NCI-H1694 (cell line): ENCODE measurements around the gene MAML3.
A peak's percentile ranks its signal among the peaks of the same experiment; 100 is the strongest.
"Not testable (repeated sequence)": the region's sequence is repeated elsewhere in the genome, so short reads cannot be mapped to it uniquely, and the experiment has no call there.

Source experiments
- DNase-seq: peaks from one replicate; lab custom pipeline; 2025; lab: John Stamatoyannopoulos, UW

The MAML3 gene

DNA sequence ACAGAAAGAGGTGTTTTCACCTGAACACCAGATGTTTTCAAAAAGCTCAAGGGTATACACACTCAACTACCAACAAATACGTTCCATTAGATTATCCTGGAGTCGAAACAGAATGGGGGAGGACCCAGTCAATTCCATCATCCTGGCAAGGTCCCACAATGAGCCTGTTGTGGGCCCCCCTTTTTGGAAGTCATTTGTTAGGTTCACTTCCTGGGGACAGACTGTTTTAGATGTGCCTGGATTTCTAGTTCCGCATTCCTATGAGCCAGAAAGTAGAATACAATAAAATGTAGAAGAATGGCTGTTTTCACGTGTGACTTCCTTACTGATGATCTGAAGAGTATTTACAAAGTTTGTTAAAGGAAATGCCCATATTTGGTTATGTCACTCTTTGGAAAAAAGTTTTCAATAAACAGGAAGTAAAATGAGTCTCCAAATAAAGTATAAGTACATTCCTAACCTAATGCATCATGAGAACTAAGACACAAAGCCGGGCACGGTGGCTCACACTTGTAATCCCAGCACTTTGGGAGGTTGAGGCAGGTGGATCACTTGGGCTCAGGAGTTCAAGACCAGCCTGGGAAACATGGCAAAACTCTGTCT, 192.5 kb downstream of the MAML3 start:
- no peak for DNase-seq

DNA sequence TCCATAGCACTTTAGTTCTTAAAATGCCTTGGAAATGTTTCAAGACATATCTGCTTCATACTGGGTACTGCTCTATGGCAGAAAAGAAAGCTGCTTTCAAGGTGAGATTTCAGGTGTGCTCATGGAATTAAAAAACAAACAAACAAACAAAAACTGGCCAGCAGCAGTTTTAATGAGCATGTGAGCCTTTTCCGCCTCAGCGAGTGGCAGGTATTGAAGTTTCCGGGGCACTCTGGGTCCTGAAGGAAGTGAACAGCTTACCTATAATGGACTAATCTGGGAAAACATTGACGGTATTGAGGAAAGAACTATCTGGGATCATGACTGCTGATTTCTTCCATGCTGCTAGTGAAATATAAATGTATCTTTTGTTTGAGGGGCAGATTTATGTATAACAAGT, 194.6 kb downstream of the MAML3 start:
- no peak for DNase-seq

DNA sequence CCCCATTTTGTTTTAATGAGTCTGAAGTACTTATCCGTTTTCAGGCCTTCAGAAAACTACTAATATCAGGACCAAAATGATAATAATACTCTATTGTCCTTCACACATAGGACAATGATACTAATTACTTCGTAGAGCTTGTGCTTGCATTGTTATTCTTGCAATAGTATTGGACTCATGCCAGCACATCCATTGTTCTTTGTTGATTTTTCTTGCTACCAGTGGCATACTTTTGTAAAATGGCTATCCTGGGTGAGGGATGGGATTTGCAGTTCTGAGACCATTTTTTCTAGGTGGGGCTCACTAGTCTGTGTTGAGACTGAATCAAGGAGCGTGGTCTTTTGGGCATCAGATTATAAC, 195.3 kb downstream of the MAML3 start:
- no peak for DNase-seq

DNA sequence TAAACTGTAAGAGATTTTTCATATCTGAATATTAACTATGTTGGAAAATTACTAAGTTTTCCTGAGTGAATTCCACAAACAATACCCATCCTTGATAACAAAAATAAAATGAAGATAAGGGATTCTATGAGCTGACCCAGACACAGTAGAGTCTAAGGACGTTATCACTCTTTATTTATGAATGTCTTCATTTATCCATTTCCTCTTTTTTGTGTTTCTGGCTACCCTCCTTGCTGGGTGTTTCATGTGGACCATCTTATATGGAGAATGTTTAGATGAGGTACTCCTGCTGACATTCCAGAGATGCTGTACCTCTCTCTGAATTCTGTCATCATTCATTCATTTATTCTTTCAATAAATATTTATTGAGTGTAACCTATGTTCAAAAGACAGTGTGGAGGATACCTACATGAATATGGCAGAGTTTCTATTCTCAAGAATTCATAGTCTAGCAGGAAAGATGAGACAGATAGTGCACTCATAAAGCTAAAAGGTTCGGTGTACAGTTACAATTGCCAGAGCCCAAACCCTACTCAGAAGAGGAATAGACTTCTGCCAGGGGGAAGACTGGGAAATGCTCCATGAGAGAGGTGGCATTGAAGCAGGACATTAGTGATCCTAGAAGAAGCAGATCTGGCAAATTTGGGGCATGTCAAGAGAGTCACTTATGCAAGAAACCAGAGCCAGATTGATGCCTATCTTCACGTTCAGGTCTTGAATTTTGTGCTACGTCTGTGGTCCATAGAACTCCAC, 195.8 kb downstream of the MAML3 start:
- DNase-seq = no peak

DNA sequence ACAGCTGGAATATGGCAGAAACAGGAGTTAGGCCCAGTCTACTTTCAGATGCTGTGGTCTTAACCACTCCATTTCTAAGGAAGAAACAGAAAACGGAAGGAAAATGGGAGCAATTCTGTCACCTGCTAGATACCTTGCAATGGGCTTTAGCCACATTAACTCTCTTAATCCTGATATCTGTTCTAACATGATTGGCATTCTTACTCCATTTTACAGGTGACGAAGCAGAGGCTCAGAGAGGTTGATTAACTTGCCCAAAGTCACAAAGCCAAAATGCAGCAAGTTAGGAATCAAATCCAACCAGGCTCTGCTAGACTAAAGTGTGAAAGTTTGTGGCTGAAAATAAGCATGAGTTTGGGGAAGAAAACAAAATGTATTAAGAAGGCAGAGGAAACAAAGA, 196.9 kb downstream of the MAML3 start:
- DNase-seq = no peak

DNA sequence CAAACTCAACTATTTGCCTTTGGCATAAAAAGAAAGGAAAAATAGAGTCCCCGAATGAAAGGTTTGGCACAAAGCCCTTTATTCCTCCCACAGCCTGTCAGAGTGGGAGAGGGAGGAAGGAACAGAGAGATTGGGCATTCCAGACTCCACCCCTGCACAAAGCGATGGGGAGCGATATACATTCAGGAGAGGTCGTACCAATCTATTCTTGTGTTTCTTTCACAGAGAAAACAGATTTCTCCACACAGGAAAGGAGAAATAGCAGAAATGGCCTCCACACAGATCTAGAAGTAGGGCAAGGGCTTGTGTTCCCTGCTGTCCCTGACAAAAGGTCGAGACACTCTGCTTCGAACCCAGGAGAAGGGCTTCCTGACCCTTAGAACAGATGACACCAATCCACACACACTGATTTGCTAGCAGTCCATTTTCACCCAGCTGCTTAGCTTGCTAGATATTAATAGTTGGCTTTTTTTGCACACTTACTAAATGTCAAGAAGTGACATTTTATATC, 197.4 kb downstream of the MAML3 start:
- no peak for DNase-seq

DNA sequence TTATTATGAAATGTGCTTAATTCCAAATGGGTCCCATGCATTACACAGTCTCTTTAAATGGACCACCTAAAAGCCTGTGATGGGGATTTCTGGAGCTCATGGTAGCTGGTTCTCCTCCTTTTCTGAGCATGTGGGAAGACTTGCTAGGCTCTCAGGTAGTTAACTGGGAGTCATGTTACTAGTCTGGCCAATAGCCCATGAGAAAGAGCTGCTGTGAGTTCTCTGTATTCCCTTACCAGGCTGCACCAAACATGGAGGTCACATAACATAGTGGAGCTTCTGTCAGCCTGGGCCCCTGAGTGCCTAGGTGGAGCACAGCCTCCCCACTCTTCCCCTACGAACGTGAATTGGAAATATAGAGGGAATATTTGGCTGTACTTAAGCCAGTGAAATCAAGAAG, 198.4 kb downstream of the MAML3 start:
- no peak for DNase-seq

DNA sequence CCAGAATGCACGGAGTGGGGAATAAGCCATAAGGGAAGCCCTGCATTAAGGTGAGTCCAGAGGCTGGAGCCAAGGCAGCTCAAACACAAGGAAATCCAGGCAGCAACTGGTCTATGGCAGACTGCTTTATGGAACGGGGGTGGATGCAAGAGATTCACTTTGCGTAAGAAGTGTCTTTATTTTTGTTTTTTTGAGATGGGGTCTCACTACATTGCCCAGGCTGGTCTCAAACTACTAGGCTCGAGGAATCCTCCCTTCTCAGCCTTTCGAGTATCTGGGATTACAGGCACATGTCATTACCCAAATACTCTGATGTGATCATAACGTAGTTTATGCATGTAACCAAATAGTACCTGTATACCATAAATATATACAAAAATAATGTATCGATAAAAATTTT, 199.5 kb downstream of the MAML3 start:
- no peak for DNase-seq

DNA sequence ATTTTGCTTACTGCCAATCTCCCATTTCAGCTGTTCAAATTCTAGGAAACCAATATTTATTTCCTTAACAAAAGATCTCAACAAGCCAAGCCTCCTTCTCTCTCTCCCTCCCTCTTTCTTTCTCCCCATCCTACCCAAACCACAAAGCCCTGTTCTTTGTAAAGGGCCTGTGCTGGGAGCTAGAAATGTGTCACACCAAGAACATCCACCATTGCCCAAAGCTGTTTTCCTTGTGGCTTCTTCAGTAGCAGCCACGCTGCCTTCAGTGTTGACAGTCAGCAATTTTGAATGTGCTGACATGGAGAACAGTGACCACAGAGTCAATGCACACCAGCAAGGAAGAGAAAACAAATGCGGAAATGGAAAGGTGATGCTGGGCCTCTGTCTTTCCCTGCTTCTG, 203.0 kb downstream of the MAML3 start:
- no peak for DNase-seq

DNA sequence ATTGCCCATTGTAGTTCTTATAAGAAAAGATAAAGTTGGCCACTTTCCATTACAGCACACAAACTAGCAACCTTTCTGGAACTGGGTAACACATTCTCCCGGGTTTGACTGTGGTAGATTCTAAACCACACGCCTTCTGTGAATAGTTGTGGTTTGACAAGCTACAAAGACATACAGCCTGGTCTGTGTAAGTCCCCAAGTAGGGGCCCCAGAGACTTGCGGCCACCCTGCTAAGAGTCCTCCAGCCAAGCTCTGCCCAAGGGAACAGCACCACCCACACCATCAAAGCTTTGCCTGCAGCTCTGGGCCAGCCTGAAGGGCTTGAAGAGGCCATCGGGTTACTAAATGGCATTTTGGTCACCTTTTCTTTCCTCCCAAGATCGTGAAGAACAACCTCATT, 203.4 kb downstream of the MAML3 start:
- no peak for DNase-seq

DNA sequence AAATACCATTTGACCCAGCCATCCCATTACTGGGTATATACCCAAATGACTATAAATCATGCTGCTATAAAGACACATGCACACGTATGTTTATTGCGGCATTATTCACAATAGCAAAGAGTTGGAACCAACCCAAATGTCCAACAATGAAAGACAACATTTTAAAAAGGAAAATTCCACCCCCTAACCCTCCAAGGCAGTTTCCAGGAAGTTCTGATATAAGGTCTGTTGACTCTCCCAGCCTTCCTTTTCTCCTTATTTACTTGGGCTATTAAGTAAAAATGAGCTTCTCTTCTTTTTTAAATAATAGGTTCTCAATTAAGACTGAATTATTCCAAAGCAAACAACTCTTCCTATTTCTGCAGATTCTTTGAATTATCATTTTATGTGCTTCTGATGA, 209.1 kb downstream of the MAML3 start:
- DNase-seq = not testable (repeated sequence)

DNA sequence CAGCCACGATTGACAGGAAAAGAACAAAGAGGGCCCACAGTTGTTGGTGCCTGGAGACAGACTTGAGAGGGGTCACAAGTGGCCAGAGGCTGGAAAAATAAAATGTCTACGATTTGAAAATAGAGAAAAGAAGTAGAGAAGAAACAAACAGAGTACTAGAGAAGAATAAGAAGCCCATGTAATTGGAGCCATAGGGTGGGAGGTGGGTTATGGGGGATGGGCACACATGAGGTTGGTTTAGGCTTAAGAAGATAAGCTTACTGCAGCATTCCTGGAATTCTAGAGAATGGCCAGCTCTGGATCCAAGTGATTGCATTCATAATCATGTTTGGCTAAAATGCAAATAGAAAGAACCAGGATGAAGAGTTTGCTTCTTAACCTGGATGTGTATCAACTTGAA, 210.7 kb downstream of the MAML3 start:
- DNase-seq = no peak

DNA sequence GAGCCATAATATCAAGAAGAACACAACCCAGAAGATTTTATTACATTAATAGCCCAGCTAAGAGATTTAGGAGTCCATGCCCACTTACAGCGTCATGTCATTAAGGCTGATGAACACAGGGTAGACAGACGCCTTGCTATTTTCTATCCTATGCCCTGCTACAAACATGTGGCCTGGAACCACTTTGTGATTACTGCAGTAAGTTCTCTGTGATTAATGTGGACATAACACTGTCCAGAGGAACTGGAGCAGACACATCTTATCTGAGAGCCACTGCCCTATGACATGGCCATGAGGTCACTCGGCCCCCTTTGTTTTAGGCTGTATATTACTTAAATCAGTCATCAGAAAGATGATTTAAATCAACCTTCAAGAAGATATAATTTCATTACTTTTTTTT, 211.7 kb downstream of the MAML3 start:
- DNase-seq = no peak

DNA sequence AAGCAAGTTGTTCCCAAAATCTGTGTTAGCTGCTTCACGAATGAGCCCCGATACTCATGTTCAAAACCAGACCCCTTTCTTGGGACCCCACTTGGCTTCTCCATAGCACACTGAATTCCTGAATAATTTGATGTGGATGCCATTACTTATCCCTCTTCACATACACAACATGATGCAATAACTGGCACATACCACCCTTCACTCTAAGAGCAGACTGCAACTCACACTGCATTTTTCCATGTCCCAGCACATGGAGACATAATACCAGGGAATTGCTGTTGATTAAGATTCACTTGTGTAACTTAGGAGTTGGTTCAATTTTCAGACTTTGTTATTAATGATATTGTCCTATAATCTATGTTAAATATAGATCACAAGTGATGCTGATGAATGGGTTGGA, 213.4 kb downstream of the MAML3 start:
- no peak for DNase-seq

DNA sequence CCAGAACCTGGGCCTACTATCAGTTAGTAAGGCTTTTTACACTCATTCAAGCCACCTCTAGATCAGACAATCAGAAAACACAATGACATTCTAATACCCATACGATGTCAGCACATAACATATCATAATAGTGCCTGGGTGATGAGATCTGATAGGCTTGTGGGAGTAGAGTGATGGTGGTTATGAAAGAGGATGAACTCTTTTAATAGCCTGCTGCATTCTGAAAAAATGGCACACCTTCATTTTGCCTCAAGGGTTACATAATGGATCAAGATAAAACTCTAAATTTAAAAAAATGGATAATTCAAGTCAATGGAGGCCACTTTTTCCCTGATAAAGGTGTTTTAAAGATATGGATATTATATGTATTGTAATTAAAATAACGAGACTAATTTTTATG, 215.6 kb downstream of the MAML3 start:
- DNase-seq = no peak

DNA sequence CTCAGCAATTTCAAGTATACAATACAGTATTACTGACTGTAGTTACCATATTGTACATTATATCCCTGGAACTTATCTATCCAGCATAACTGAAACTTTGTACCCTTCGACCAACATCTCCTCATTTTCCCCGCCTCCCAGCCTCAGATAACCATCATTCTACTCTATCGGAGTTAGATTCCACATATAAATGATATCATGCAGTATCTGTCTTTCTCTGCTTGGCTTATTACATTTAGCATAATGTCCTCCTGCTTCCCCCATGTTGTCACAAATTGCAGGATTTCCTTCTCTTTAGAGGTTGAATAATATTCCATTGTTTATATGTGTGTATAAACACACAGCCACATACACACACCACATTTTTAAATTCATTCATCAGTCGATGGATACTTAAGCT, 218.1 kb downstream of the MAML3 start:
- no peak for DNase-seq

DNA sequence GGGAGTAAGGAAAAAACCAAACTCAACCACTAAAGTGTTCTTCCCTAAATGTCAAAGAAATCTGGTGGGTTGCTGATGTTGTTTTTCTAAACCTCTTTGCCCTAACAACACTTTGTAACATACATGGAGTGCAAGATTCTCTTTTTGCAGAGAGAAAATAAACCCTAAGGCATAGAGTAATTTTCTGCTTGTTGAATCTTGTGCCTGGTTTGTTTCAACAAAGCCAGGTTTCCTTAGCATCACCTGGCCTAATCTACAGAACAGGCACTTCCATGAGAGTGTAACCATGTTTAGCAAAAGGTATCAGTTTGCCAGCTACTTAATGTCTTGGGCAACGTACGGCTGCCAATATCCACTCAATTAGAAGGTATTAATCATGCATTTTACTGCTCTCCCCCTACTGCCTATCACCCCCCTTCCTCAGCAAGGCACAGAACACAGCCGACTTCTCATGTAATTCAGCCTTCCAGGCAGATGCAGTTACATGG, 219.2 kb downstream of the MAML3 start:
- peak; percentile 20 for DNase-seq

DNA sequence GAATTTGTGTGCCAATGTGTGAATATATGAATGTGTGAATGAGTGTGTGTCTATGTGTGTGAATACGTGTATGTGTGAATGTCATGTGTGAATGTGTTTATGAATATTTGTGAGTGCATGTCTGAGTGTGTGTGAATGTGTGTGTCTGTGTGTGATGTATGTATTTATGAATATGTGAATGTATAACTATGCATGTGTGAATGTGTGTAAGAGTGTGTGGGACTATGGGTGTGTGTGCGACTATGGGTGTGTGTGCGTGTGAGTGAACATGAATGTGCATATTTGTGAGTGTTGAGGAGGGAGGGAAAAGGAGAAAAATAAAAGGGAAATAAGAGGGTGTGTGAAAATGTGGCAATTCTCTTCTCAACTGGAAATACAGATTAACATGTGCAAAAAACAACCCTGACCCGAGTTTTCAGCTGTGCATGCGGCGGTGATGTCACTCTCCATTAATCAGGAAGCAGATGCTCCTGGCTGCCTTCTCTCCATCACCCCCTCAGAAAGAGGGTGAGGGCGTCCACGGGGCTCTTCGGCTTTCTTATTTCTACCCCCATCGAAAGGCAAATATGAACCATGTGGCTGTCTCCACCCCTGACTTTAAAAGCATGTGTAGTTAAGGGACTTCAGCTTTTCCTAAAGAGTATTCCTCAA, 219.8 kb downstream of the MAML3 start:
- peak; percentile 48 for DNase-seq

DNA sequence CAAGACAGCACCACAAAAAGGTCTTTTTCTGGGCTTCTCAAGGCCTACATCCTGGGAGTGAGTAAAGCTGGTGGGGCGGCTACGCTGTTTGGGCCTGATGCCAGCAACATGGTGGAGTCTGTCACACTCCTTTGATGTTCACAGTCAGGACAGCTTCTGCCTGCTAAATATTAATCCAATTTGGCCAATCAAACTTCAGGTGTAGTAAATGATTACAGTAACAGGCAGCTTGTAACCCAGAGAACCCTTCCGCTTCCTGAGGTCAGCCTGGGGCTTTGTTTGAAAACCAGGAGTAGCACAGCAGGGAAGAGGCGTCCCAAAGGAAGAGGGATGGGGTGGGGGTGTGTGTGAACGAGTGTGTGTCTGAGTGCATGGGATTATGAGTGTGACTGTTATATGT, 220.4 kb downstream of the MAML3 start:
- DNase-seq = no peak

DNA sequence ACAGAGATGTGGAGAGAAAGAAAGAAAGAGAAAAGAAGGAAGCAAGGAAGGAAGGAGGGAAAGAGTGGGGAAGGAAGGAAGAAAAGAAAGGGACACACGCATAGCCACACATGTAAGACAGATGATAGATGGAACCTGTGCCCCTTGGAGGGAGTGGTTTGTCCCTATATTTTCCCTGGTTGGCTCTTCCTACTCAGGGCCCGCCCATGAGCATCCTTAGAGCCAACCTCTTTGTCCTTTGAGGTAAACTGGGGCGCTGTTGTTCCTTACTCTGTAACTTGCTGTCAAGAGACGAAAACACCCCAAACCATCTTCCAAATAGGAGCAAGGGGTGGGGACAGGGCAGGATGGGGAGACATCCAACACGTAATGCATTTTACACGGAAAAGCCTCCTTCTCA, 220.9 kb downstream of the MAML3 start:
- no peak for DNase-seq

DNA sequence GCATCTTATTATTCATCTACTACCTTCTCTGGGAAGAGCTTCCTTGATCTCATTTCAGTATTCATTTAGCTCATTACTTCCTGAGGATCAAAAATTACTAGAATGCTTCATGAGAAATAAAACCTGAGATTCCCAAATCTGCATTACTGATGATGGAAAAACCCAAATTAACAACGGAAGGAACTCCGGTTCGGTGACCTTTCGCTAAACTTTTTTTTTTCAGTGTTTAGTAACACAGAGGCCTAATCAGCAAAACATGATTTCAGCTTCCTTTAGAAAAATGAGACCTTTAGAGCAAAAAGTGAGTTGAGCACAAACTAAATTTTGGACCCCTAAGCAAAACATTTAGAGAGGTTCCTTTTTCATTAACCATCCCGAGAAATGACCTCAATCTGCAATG, 229.2 kb downstream of the MAML3 start:
- DNase-seq = no peak

DNA sequence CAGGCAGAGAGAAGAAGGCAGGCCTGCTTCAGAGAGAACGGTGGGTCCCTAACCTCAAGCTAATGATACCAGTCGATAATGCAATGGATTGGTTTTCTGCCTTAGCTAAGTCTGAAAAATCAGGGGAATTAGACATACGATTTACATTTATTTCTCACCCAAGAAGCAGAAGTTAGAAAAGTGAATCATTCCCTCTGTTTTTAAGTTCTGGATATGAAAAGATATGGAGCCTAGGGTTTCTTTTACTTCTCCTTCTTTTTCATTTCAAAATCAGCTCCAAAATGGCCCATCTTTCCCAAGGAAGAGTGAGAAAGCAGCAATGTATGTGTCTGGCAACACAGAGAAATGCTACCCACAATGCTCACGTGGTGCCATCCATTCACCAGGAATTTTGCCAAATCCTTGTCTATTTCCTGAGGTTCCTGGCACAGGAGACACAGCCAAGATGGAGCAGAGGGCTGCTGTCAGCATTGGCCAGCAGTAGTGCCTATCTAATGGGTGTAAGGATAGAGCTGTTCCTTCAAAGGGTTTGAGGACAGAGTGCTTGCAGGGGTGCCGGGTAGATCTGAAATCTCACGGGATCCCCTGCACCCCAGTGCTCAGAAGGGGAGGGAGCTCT, 231.5 kb downstream of the MAML3 start:
- peak; percentile 79 for DNase-seq
